ENCODE data around the gene DCUN1D2.

Gene DCUN1D2

GRCh38 chr13:113458253-113459065 lies 32.1 kb downstream of the DCUN1D2 start:
- Histone ChIP-seq H3K27ac (ENCODE audit: poor library complexity, severe bottlenecking) (no peak overlapping the region), H3K4me3 (ENCODE audit: severe bottlenecking) (no peak overlapping the region), H3K36me3 (ENCODE audit: low read depth) (peaks cover 63% of the 10 kb centered on the region), H3K4me1 (ENCODE audit: insufficient read depth, poor library complexity, severe bottlenecking) (no peaks in the 10 kb centered on the region), H3K27me3 (ENCODE audit: insufficient read depth, poor library complexity, severe bottlenecking) (no peaks in the 10 kb centered on the region), H3K9me3 (ENCODE audit: severe bottlenecking) (no peaks in the 10 kb centered on the region)
- DNase-seq (ENCODE audit: low spot score) (no peak), ATAC-seq (ENCODE audit: low read depth) (no peak)
- peak; percentile 18 for TF ChIP-seq CTCF (IDR thresholded peaks at IDR 0.05; ENCODE audit: poor library complexity, severe bottlenecking)

GRCh38 chr13:113457510-113457909 lies 33.0 kb downstream of the DCUN1D2 start:
- no peak for DNase-seq (ENCODE audit: low spot score)
- Histone ChIP-seq H3K4me3 (ENCODE audit: severe bottlenecking) (no peak overlapping the region), H3K36me3 (ENCODE audit: low read depth) (peaks cover 58% of the 10 kb centered on the region), H3K27ac (ENCODE audit: poor library complexity, severe bottlenecking) (no peak overlapping the region), H3K27me3 (ENCODE audit: insufficient read depth, poor library complexity, severe bottlenecking) (no peaks in the 10 kb centered on the region), H3K4me1 (ENCODE audit: insufficient read depth, poor library complexity, severe bottlenecking) (no peaks in the 10 kb centered on the region), H3K9me3 (ENCODE audit: severe bottlenecking) (no peaks in the 10 kb centered on the region)
- no peak for TF ChIP-seq CTCF (IDR thresholded peaks at IDR 0.05; ENCODE audit: poor library complexity, severe bottlenecking)
- no peak for ATAC-seq (ENCODE audit: low read depth)

GRCh38 chr13:113456116-113456702 lies 34.3 kb downstream of the DCUN1D2 start:
- Histone ChIP-seq H3K36me3 (ENCODE audit: low read depth) (peaks cover 48% of the 10 kb centered on the region), H3K4me3 (ENCODE audit: severe bottlenecking) (no peak overlapping the region), H3K4me1 (ENCODE audit: insufficient read depth, poor library complexity, severe bottlenecking) (no peaks in the 10 kb centered on the region), H3K27ac (ENCODE audit: poor library complexity, severe bottlenecking) (no peak overlapping the region), H3K9me3 (ENCODE audit: severe bottlenecking) (no peaks in the 10 kb centered on the region), H3K27me3 (ENCODE audit: insufficient read depth, poor library complexity, severe bottlenecking) (no peaks in the 10 kb centered on the region)
- no peak for DNase-seq (ENCODE audit: low spot score)
- ATAC-seq (ENCODE audit: low read depth): no peak
- TF ChIP-seq CTCF (IDR thresholded peaks at IDR 0.05; ENCODE audit: poor library complexity, severe bottlenecking): no peak

- Histone ChIP-seq H3K36me3 (ENCODE audit: low read depth) (peaks cover 43% of the 10 kb centered on the region), H3K9me3 (ENCODE audit: severe bottlenecking) (no peaks in the 10 kb centered on the region), H3K27ac (ENCODE audit: poor library complexity, severe bottlenecking) (no peak overlapping the region), H3K27me3 (ENCODE audit: insufficient read depth, poor library complexity, severe bottlenecking) (no peaks in the 10 kb centered on the region), H3K4me3 (ENCODE audit: severe bottlenecking) (no peak overlapping the region), H3K4me1 (ENCODE audit: insufficient read depth, poor library complexity, severe bottlenecking) (no peaks in the 10 kb centered on the region)
- DNase-seq (ENCODE audit: low spot score) (no peak), ATAC-seq (ENCODE audit: low read depth) (no peak)
- TF ChIP-seq CTCF (IDR thresholded peaks at IDR 0.05; ENCODE audit: poor library complexity, severe bottlenecking): no peak
Observed at GRCh38 chr13:113455384-113455783, 35.1 kb downstream of the DCUN1D2 start.

GRCh38 chr13:113454936-113455335 lies 35.6 kb downstream of the DCUN1D2 start:
- no peaks in the 10 kb centered on the region for H3K9me3 ChIP-seq (ENCODE audit: severe bottlenecking)
- no peak overlapping the region for H3K4me3 ChIP-seq (ENCODE audit: severe bottlenecking)
- no peak for TF ChIP-seq CTCF (IDR thresholded peaks at IDR 0.05; ENCODE audit: poor library complexity, severe bottlenecking)
- H3K27ac ChIP-seq (ENCODE audit: poor library complexity, severe bottlenecking): no peak overlapping the region
- DNase-seq (ENCODE audit: low spot score) (no peak), ATAC-seq (ENCODE audit: low read depth) (no peak)
- no peaks in the 10 kb centered on the region for H3K27me3 ChIP-seq (ENCODE audit: insufficient read depth, poor library complexity, severe bottlenecking)
- H3K36me3 ChIP-seq (ENCODE audit: low read depth): peaks cover 38% of the 10 kb centered on the region
- no peaks in the 10 kb centered on the region for H3K4me1 ChIP-seq (ENCODE audit: insufficient read depth, poor library complexity, severe bottlenecking)
